Measurements from ENCODE around the gene CYP24A1.

GRCh38 chr20:54167909-54168872, 5.6 kb downstream of the CYP24A1 start:
- no peak for TF ChIP-seq POLR2A (IDR thresholded peaks at IDR 0.05)
- TF ChIP-seq CTCF (IDR thresholded peaks at IDR 0.05), result no peak
